IMR-90 (cell line): ENCODE measurements around the gene HDHD2. TPM values are rescaled to one million over a fixed set of nuclear protein-coding genes. Genes with fewer than 3 reads are reported as not detected.
"Not testable (repeated sequence)": the region's sequence is repeated elsewhere in the genome, so short reads cannot be mapped to it uniquely, and the experiment has no call there.

Source experiments
- ATAC-seq: fragments of 200-7000 bp; cut with Tn5 transposase; 2 replicates; pipeline ENCODE4 v1.9.1; 2020; ENCODE audit warnings: low read depth, mild to moderate bottlenecking, moderate library complexity
- BruUV-seq: library from RNA; stranded (reverse); fragments of 400-500 nt; replicated peaks from 2 replicates; lab custom pipeline; 2021; lab: Mats Ljungman, UMichigan
- CTCF ChIA-PET: fragments of 300-600 bp; formaldehyde crosslinking; extraction: SDS; loops from one replicate; lab custom pipeline; 2021; ENCODE audit warnings: antibody characterized with exemption; lab: Yijun Ruan, JAX
- POLR2A ChIA-PET: fragments of 300-600 bp; sonication (Branson Sonifier 250); formaldehyde crosslinking; loops from one replicate; lab custom pipeline; 2022; ENCODE audit warnings: antibody characterized with exemption; ENCODE audit not compliant: unreplicated experiment; lab: Charles Lee
- DNase-seq: peaks from one replicate; pipeline ENCODE4 v3.0.0; 2013
- H2AFZ ChIP-seq: replicated peaks from 2 replicates; pipeline ENCODE3; 2013; ENCODE audit warnings: low read length, mild to moderate bottlenecking; ENCODE audit not compliant: poor library complexity
- H2AK5ac ChIP-seq: 2 replicates; pipeline ENCODE4 v1.6.1; 2013; ENCODE audit warnings: low read depth, low read length, inconsistent platforms
- H2AK9ac ChIP-seq: replicated peaks from 2 replicates; pipeline ENCODE3; 2013; ENCODE audit warnings: mild to moderate bottlenecking, low read depth, low read length, moderate library complexity; ENCODE audit not compliant: poor library complexity
- H2BK120ac ChIP-seq: 2 replicates; pipeline ENCODE4 v1.6.1; 2013; ENCODE audit warnings: low read depth, low read length, inconsistent platforms
- H2BK15ac ChIP-seq: 3 replicates; pipeline ENCODE4 v1.6.1; 2013; ENCODE audit warnings: low read depth, low read length, inconsistent platforms
- H2BK20ac ChIP-seq: 2 replicates; pipeline ENCODE4 v1.6.1; 2013; ENCODE audit warnings: low read depth, mild to moderate bottlenecking, inconsistent platforms, low read length, moderate library complexity
- H2BK5ac ChIP-seq: 2 replicates; pipeline ENCODE4 v1.6.1; 2013; ENCODE audit warnings: mild to moderate bottlenecking, low read depth, low read length, inconsistent platforms; ENCODE audit not compliant: poor library complexity, severe bottlenecking
- H3K14ac ChIP-seq: replicated peaks from 2 replicates; pipeline ENCODE4 v1.6.1; 2013; ENCODE audit warnings: low read depth, low read length, inconsistent platforms
- H3K18ac ChIP-seq: 2 replicates; pipeline ENCODE4 v1.6.1; 2013; ENCODE audit warnings: low read depth, low read length, control low read depth
- H3K23ac ChIP-seq: 2 replicates; pipeline ENCODE4 v1.6.1; 2013; ENCODE audit warnings: low read depth, low read length, inconsistent platforms
- H3K27ac ChIP-seq: 2 replicates; pipeline ENCODE4 v1.5.1; 2013; ENCODE audit warnings: mild to moderate bottlenecking, control low read depth, low read length; ENCODE audit not compliant: insufficient read depth
- H3K27me3 ChIP-seq: 2 replicates; pipeline ENCODE4 v1.6.1; 2013; ENCODE audit warnings: low read length; ENCODE audit not compliant: control insufficient read depth, insufficient read depth
- H3K36me3 ChIP-seq: 2 replicates; pipeline ENCODE4 v1.6.1; 2013; ENCODE audit warnings: low read length, mixed read lengths; ENCODE audit not compliant: control insufficient read depth, insufficient read depth
- H3K4ac ChIP-seq: 2 replicates; pipeline ENCODE4 v1.6.1; 2013; ENCODE audit warnings: low read depth, low read length, inconsistent platforms
- H3K4me1 ChIP-seq: 2 replicates; pipeline ENCODE4 v1.6.1; 2013; ENCODE audit warnings: low read length, mixed read lengths; ENCODE audit not compliant: control insufficient read depth, insufficient read depth
- H3K4me2 ChIP-seq: 2 replicates; pipeline ENCODE4 v1.6.1; 2013; ENCODE audit warnings: low read depth, mild to moderate bottlenecking, control low read depth, low read length, moderate library complexity
- H3K4me3 ChIP-seq: 2 replicates; pipeline ENCODE4 v1.5.1; 2013; ENCODE audit warnings: low read depth, mild to moderate bottlenecking, control low read depth, low read length, moderate library complexity; ENCODE audit not compliant: insufficient read depth
- H3K56ac ChIP-seq: 2 replicates; pipeline ENCODE4 v1.6.1; 2013; ENCODE audit warnings: low read length, inconsistent platforms; ENCODE audit not compliant: insufficient read depth; ENCODE audit errors: extremely low read depth
- H3K79me1 ChIP-seq, 2 experiments: 2 replicates each; pipeline ENCODE4 v1.6.1; 2013; ENCODE audit warnings: low read length in 2 of 2, inconsistent platforms in 1 of 2, low read depth in 1 of 2
- H3K9ac ChIP-seq: 2 replicates; pipeline ENCODE4 v1.6.1; 2013; ENCODE audit warnings: low read depth, low read length, control low read depth
- H3K9me1 ChIP-seq: 2 replicates; pipeline ENCODE4 v1.6.1; 2013; ENCODE audit warnings: low read length, inconsistent platforms; ENCODE audit not compliant: insufficient read depth
- H3K9me3 ChIP-seq: 2 replicates; pipeline ENCODE4 v1.6.1; 2013; ENCODE audit warnings: low read length; ENCODE audit not compliant: control insufficient read depth, insufficient read depth
- H4K20me1 ChIP-seq: 2 replicates; pipeline ENCODE4 v1.6.1; 2013; ENCODE audit warnings: low read length, inconsistent platforms; ENCODE audit not compliant: insufficient read depth
- H4K5ac ChIP-seq: 2 replicates; pipeline ENCODE4 v1.6.1; 2013; ENCODE audit warnings: mild to moderate bottlenecking, low read depth, low read length, control low read depth
- H4K8ac ChIP-seq, 2 experiments: 2 replicates each; pipeline ENCODE4 v1.6.1; 2013; ENCODE audit warnings: low read depth in 2 of 2, low read length in 2 of 2, control low read depth in 1 of 2, inconsistent platforms in 1 of 2
- H4K91ac ChIP-seq: 2 replicates; pipeline ENCODE4 v1.6.1; 2013; ENCODE audit warnings: low read depth, low read length, inconsistent platforms; ENCODE audit not compliant: insufficient read depth
- BHLHE40 ChIP-seq: fragments of 150-350 bp; IDR thresholded peaks from 2 replicates; pipeline ENCODE4 v1.6.1; 2016; ENCODE audit warnings: mild to moderate bottlenecking, low read depth, low read length
- MAFK ChIP-seq: IDR thresholded peaks from 2 replicates; pipeline ENCODE4 v1.6.1; 2012; ENCODE audit warnings: low read depth, low read length, improper control_type of control experiment
- NFE2L2 ChIP-seq: fragments of 150-350 bp; IDR thresholded peaks from 2 replicates; pipeline ENCODE4 v1.6.1; 2016; ENCODE audit warnings: low read depth, mild to moderate bottlenecking, low read length
- RFX5 ChIP-seq: IDR thresholded peaks from 2 replicates; pipeline ENCODE4 v1.8.0; 2012; ENCODE audit warnings: low read depth, mild to moderate bottlenecking, low read length, moderate library complexity
- SMC3 ChIP-seq: fragments of 150-350 bp; IDR thresholded peaks from 2 replicates; pipeline ENCODE4 v1.6.1; 2016; ENCODE audit warnings: low read depth, mild to moderate bottlenecking, antibody characterized with exemption, low read length, moderate library complexity
- WGBS, 2 experiments: methylation state at CpG; one replicate each; pipeline versions ENCODE4 v1.1.5 to v1.1.7; 2013; ENCODE audit warnings: missing lambda C conversion rate in 2 of 2; ENCODE audit not compliant: insufficient read length in 1 of 2; ENCODE audit errors: extremely low coverage in 2 of 2; 5-methylcytosine and 5-hydroxymethylcytosine counted together
- dilution Hi-C: fragments of 300-500 bp; cut with HindIII; formaldehyde crosslinking; loops from one replicate; pipeline ENCODE4 v1.14.3; 2018; ENCODE audit warnings: low sequenced_read_pairs; ENCODE audit not compliant: unreplicated experiment
- in situ Hi-C: fragments of 300-500 bp; cut with MboI; formaldehyde crosslinking; loops from 3 replicates; pipeline ENCODE4 v1.14.3; 2019; ENCODE audit warnings: low sequenced_read_pairs, inconsistent platforms, mixed read lengths
- intact Hi-C: fragments of 100-400 bp; cut with micrococcal nuclease; formaldehyde crosslinking; loops from 2 replicates; pipeline ENCODE4 v1.10.0; 2022
- polyA plus RNA-seq, 3 experiments: library from polyadenylated mRNA; depleted of rRNA; stranded (reverse); fragments of >200 nt; gene quantifications; 2 replicates each; pipeline ENCODE4 v1.2.3, GENCODE V29; 2012; ENCODE audit warnings: low replicate concordance in 1 of 3
- total RNA-seq: library from RNA; depleted of rRNA; stranded (reverse); fragments of >200 nt; gene quantifications from 2 replicates; pipeline ENCODE4 v1.2.3, GENCODE V29; 2012

Gene HDHD2
- total and polyA plus RNA-seq, 2 of the 4 experiments (the other 2 are of a cell fraction) = 7.2 to 18.6 TPM

- POLR2A ChIA-PET = interaction anchor here (0.5 kb wide), 1 partner anchor 29 kb away, joined by 3 read pairs; no protein-coding TSS in a partner anchor
- Histone ChIP-seq H3K9me1 (no peaks in the 10 kb centered on the region), H2BK15ac (no peak overlapping the region), H3K56ac (no peak overlapping the region), H4K20me1 (no peaks in the 10 kb centered on the region), H3K9me3 (no peaks in the 10 kb centered on the region), H3K4me3 (no peak overlapping the region), H3K27me3 (peaks cover 6% of the 10 kb centered on the region), H4K91ac (no peak overlapping the region), H3K36me3 (no peaks in the 10 kb centered on the region), H4K5ac (no peak overlapping the region), H3K4me1 (no peaks in the 10 kb centered on the region), H3K79me1 (no peaks in the 10 kb centered on the region), H3K18ac (no peak overlapping the region), H3K27ac (no peak overlapping the region), H3K23ac (no peak overlapping the region), H3K14ac (no peak overlapping the region), H2BK120ac (no peak overlapping the region), H2AK5ac (no peak overlapping the region), H2BK20ac (no peak overlapping the region; the same call in 1 of the 2 replicates), H2AK9ac (no peak overlapping the region), H2AFZ (peak overlapping the region; percentile 23), H3K4me2 (no peak overlapping the region), H4K8ac (no peak overlapping the region), H3K9ac (no peak overlapping the region), H2BK5ac (no peak overlapping the region), H3K4ac (no peak overlapping the region)
- in situ Hi-C loops (no loop called here), dilution Hi-C loops (no loop called here), intact Hi-C loops (no loop called here)
- ATAC-seq (no peak), DNase-seq (peak; percentile 51)
- no TSS peak for BruUV-seq
- TF ChIP-seq NFE2L2 (peak; percentile 94), BHLHE40 (no peak), MAFK (peak; percentile 57; the same call in 1 of the 2 replicates), RFX5 (no peak), SMC3 (no peak)
- CTCF ChIA-PET = no interaction called here
- WGBS, 2 experiments = 80% methylated on average over 1 of the region's 5 CpGs; no CpG with 5 or more reads in 1 of the 2 experiments
Measured at GRCh38 chr18:47184419-47185050, 34.2 kb upstream of the HDHD2 start.

GRCh38 chr18:47182156-47182555, 31.9 kb upstream of the HDHD2 start:
- H3K36me3 ChIP-seq, H2AFZ ChIP-seq, H3K9me3 ChIP-seq, H2BK15ac ChIP-seq, H3K14ac ChIP-seq, H4K5ac ChIP-seq, H2BK20ac ChIP-seq, H2AK5ac ChIP-seq, H3K56ac ChIP-seq, H4K20me1 ChIP-seq, H3K4me2 ChIP-seq, H3K4me3 ChIP-seq, DNase-seq, POLR2A ChIA-PET, H3K79me1 ChIP-seq, H3K9ac ChIP-seq, dilution Hi-C loops, H3K4me1 ChIP-seq, H2AK9ac ChIP-seq, intact Hi-C loops, CTCF ChIA-PET, H2BK120ac ChIP-seq, H4K8ac ChIP-seq, H3K23ac ChIP-seq, H2BK5ac ChIP-seq, H3K18ac ChIP-seq, H3K27ac ChIP-seq, H3K9me1 ChIP-seq, H3K4ac ChIP-seq, ATAC-seq, H3K27me3 ChIP-seq, in situ Hi-C loops, BruUV-seq, H4K91ac ChIP-seq: not testable (repeated sequence)
- no CpG with 5 or more reads among the region's 5 CpGs for WGBS, 2 experiments
